ENCODE measurements around the gene CYSTM1.
"Not testable (repeated sequence)": the region's sequence is repeated elsewhere in the genome, so short reads cannot be mapped to it uniquely, and the experiment has no call there.

CYSTM1 gene

DNA sequence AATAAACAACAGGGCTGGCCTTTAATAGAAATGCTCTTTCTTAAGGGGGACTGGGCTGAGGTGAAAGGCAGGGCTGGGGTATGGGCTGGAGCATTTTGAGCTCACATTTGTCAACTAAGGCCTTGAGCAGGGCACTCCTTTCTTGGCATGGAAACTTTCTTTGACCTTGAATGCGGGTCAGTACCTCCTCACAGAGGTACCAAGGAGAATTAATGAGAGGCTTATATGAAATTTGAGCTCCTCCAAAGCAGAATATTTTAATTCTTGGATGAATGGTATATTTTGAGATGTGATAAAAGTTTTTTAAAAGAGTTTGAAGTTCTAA lies 3.1 kb downstream of the CYSTM1 start:
- DNase-seq (ENCODE audit: low spot score): no peak

GRCh38 chr5:140178482-140179116 lies 3.6 kb downstream of the CYSTM1 start:
- no peak for DNase-seq (ENCODE audit: low spot score)

DNA sequence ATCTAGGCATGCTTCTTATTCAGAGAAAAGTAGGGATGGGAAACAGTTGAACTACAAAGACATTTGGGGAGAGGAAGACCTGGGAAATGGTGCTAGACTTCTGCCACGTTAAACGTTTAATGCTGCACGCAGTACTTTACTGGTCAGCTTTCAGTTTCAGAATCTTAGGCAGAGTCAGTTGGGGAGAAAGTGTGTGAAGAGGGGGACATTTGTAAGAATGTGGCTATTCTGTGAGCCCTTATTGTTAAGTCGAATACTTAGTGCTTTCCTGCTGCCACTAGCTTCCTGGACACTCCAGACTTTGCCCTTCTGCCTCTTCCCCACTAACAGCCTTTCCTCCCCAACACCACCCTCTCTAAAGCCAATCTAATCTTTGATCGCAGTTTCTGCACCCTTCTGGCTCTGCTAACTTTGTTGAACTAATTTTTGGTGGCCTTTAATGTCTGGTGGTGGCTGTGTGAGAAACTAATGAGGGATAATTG lies 6.1 kb downstream of the CYSTM1 start:
- DNase-seq (ENCODE audit: low spot score): no peak

DNA sequence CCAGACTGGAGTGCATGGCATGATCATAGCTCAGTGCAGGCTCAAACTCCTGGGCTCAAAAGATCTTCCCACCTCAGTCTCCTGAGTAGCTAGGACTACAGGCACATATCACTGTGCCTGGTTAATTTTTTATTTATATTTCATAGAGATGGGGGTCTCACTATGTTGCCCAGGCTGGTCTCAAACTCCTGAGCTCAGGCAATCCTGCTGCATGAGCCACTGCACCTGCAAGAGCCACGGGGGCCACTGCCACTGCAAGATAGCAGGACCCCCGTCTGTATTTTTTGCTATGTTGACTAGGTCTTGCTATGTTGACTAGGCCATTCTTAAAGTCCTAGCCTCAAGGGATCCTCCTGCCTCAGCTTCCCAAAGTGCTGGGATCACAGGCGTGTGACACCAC lies 6.5 kb downstream of the CYSTM1 start:
- DNase-seq (ENCODE audit: low spot score): no peak

GRCh38 chr5:140182075-140182711 lies 7.2 kb downstream of the CYSTM1 start:
- no peak for DNase-seq (ENCODE audit: low spot score)

- DNase-seq (ENCODE audit: low spot score): no peak
Measured at GRCh38 chr5:140182803-140183367, 7.9 kb downstream of the CYSTM1 start.

DNA sequence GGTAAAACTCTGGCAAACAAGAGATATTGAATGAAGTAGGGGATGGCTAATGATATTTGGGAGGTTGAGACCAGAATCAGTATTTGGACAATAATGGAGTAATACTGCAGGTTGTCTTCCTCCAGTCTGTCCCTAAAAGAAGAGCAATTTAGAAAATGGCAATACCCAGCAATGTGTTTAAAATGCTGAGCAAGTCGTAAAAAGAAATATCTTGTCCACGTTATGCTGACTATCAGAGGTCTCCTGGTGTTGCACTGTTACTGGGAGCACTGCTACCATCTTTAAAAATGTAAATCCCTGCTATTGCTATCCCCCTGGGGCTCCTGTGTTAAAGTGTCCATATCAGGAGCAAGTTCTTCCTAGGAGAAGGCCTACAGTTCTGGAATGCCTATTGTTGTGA lies 10.4 kb downstream of the CYSTM1 start:
- no peak for DNase-seq (ENCODE audit: low spot score)

DNA sequence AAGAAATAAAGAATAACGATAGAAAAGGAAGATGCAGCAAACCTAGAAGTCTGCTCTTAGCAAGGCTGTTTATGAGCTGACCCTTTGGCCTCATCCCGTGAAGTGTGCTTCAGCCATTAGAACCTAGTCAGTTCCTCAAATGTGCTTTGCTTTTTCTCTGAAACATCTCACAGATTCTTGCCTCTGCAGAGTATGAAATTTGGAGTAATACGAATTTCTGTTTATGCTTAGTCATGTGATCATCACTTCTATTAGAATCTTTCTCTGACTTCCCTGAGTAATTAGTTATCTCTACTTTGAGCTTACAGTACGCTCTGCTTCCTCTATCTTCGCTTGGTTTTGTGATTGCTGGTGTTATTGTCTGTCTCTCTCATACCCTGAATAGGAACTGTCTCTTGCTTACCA lies 11.3 kb downstream of the CYSTM1 start:
- DNase-seq (ENCODE audit: low spot score): no peak

- DNase-seq (ENCODE audit: low spot score): no peak
Measured at GRCh38 chr5:140189253-140189652, 14.3 kb downstream of the CYSTM1 start.

GRCh38 chr5:140189977-140190871 lies 15.2 kb downstream of the CYSTM1 start:
- peak; percentile 35 for DNase-seq (ENCODE audit: low spot score)

DNA sequence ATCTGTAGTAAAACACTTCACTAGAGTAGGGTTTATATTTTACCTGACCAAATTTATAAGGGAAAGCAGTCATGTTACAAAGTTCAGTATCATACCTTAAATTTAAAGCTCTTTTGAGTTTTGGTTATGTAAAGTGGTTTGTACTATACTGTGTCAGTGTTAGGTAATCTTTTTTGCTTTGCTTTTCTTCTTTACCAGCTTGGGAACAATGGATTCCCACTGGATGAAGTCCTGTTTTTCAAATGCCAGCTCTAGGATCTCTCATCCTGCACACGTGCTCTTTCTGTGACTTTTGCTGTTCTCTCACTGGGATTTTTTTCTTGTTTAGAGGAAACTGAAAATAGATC lies 15.9 kb downstream of the CYSTM1 start:
- DNase-seq (ENCODE audit: low spot score): no peak

- DNase-seq (ENCODE audit: low spot score): no peak
Measured at GRCh38 chr5:140192715-140193430, 17.9 kb downstream of the CYSTM1 start.

DNA sequence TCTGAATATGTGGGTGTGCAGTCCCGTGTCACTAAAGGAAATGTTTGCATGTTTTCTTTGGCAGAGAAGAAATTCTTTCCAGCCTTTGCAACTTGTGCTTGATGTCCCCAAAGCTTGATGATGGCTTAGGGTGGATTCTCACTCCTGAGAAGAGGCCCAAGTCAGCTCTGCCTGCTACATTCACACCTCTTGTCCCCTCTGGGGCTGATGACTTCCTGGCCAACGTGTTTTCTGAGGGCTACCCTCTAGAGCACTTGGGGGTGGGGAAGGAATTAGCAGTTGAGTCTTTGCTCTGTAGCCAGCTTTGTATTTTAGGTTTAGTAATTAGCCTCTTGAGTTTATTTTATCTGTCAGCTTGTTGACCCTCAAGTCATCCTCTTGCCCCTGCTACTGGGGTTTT lies 19.7 kb downstream of the CYSTM1 start:
- DNase-seq (ENCODE audit: low spot score): no peak

DNA sequence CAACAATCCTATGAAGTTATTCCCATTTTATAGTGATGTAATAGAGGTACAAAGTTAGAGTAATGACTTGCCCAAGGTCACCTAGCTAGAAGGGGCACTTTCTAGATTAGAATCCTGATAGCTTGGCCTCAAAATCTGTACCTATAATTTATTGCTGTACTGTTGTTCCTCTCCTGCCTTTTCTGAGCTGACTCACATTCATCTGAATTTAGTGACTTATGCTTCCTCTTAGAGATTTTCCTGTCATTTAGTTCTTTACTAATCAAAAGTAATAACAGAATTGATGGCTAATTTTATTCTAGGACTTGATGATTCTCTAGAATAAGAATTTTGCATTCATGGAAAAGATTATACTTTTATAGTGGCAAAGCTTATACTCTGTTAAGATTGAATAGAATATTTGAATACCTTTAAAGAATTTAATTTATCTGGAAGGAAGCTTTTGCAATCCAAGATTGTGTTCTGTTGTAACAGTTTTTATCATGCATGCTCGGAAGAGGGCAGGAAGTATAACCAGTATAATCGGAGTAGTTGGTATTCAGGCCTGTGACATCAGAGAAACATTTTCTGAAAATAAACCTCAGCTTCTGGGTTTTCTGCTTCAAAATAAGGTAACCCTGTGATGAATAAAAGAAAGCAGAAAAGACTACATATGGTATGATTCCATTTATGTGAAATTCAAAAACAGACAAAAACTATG lies 21.3 kb downstream of the CYSTM1 start:
- DNase-seq (ENCODE audit: low spot score): no peak

DNA sequence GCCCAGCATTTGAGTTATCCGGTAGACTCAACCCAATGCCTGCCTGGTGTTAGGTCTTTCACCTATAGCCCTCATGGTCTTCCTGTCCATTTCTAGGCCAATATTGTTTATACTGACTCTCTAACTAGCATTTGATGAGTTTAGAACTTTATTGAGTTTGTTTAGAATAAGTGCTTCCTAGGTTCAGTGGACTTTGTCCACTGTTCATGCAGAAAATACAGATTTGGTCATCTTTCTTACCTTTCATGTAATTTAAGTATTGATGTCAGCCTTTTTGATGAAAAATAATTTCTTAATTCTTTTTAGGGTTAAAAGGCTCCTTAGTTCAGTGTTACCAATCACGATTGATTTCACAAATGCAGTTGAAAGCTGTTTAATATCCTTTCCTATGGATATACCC lies 22.0 kb downstream of the CYSTM1 start:
- no peak for DNase-seq (ENCODE audit: low spot score)

GRCh38 chr5:140198915-140199314 lies 23.9 kb downstream of the CYSTM1 start:
- not testable (repeated sequence) for DNase-seq (ENCODE audit: low spot score)

- no peak for DNase-seq (ENCODE audit: low spot score)
Measured at GRCh38 chr5:140202078-140202477, 27.1 kb downstream of the CYSTM1 start.

GRCh38 chr5:140202610-140203009 lies 27.6 kb downstream of the CYSTM1 start:
- no peak for DNase-seq (ENCODE audit: low spot score)

GRCh38 chr5:140205216-140205615 lies 30.2 kb downstream of the CYSTM1 start:
- DNase-seq (ENCODE audit: low spot score): no peak

DNA sequence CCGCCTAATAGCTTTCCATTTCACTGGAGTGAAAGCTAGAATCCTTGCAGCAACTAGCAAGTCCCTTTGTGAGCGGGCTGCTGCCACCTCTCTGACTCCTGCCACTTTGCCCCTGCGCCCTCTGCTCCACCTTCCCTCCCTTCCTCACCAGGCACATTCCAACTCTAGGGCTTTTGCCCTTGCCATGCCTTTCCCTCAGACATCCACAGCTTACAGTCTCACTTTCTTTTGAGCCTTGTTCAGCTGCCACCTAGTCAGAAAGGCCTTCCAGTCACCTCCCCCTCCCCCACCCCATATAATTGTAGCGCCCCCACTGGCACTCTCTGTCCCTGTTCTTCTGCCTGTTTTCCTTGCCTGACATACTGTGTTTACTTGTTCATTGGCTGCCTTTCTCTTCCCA lies 31.0 kb downstream of the CYSTM1 start:
- no peak for DNase-seq (ENCODE audit: low spot score)

DNA sequence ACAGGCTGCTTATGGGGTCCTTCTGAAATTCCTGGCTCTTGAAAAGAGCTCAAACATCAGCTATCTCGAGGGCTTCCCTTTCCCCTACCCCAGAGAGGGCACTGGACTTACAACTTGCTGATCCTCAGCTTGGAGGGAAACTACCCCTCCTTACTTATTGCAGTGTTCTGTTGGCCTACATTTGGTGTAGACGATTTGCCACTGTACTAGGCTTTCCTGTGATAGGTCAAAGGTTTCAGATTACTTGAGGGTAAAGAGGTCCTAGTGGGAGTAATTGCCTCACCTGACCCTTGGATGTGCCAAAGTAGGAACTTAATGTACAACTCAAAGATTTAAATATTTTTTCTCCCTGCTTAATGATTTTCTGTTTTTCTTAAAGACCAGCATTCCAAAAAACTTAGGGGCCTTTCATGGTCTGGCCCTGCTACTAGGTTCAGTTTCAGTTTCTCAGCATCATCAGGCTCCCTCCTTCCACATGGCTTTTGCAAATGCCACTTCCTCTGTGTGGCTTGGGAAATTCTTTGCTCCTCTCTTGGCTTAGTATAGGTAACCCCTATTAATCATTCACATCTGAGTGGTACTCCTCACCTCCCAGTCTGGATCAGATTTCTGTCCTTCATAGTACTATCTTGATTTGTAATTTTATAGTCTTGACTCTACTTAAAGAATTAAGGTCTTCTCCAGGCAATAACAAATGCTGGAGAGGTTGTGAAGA lies 32.4 kb downstream of the CYSTM1 start:
- no peak for DNase-seq (ENCODE audit: low spot score)
